ENCODE measurements around the gene OSBPL6.

The OSBPL6 gene

DNA sequence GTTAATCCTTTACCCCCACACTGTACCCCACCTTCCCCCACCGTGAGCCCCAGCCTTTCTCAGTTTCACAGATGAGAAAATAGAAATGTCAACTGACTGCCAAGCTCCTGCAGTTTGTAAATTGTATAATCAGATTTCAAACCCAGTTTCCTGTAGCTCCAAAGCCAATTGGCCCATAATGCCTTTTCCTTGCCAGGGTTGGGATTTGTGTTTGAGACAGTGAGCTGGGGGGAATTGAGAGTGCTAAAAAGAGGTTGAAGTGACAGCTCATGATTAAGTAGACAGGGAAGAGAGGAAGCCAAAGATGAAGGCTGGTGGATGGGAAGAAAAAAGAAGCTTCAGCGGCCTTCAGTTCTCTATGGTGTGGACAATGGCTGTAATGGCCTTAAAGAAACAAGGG is 10.7 kb downstream of the OSBPL6 start:
- no peak for TF ChIP-seq EZH2 (IDR thresholded peaks at IDR 0.05)
- TF ChIP-seq FOXP2 (optimal IDR thresholded peaks at IDR 0.05; ENCODE audit: control extremely low read depth, extremely low read length, insufficient read depth): no peak
- TF ChIP-seq POLR2AphosphoS5 (IDR thresholded peaks at IDR 0.05; ENCODE audit: borderline replicate concordance, low read depth, low read length): no peak
- no peak for DNase-seq (ENCODE audit: low read depth, low spot score)
- no peak overlapping the region for H3K4me3 ChIP-seq
- no peaks in the 10 kb centered on the region for H3K36me3 ChIP-seq (ENCODE audit: insufficient read depth, low read length)
- no peak overlapping the region for H3K9ac ChIP-seq (ENCODE audit: insufficient read length)
- H3K27ac ChIP-seq: no peak overlapping the region
- no peaks in the 10 kb centered on the region for H3K9me3 ChIP-seq (ENCODE audit: low read depth, low read length)

DNA sequence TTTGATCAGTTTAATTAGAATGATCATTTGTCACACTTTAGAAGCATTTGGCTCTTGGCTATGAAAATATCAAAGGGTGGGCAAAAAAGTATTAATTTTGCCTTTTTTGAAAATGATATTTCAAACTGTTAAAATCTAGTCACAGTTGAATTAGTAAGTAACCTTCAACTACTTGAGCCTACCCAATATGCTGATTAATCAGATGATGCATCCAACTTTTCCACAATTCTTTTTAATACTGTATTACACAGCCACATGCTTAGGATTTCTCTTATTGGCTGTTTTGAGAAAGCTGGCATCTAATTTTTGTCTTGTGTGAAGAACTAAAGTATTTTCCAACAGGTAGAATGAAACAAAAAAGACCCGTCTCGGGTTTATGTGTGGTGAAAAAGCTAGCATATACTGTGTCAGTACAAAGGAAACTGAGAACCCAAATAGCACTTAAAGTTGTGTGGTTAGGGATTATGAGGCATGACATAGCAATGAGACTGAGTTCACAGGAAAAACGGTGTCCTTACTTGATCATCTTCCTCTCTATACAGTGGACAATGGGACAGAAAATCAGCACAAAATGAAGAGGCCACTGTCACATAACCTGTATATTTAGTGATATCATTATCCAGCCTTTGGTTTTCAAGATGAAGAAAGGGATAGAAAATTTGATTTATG is 11.7 kb downstream of the OSBPL6 start:
- Histone ChIP-seq H3K27ac (no peak overlapping the region), H3K4me3 (no peak overlapping the region), H3K36me3 (ENCODE audit: insufficient read depth, low read length) (no peaks in the 10 kb centered on the region), H3K9me3 (ENCODE audit: low read depth, low read length) (no peaks in the 10 kb centered on the region), H3K9ac (ENCODE audit: insufficient read length) (no peak overlapping the region)
- no peak for DNase-seq (ENCODE audit: low read depth, low spot score)
- TF ChIP-seq EZH2 (IDR thresholded peaks at IDR 0.05): no peak
- TF ChIP-seq POLR2AphosphoS5 (IDR thresholded peaks at IDR 0.05; ENCODE audit: borderline replicate concordance, low read depth, low read length): no peak
- TF ChIP-seq FOXP2 (optimal IDR thresholded peaks at IDR 0.05; ENCODE audit: control extremely low read depth, extremely low read length, insufficient read depth): no peak

DNA sequence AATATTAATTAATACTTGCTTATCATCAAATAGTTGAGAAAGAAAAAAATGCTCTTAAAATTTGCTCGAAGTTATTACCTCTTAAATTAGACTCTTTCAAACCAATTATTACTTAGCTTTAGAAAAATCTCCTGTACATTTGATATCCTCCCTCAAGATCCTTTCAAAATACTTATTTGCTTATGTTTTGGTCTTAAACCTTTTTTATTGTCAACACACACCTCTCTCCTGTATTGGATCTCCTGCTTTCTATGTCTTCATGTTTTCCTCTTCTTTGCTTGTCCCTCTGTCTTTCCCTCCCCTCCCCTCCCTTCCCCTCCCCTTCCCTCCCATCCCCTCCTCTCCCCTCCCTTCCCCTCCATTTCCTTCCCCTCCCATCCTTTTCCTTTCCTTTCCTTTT is 14.0 kb downstream of the OSBPL6 start:
- TF ChIP-seq POLR2AphosphoS5 (IDR thresholded peaks at IDR 0.05; ENCODE audit: borderline replicate concordance, low read depth, low read length): no peak
- no peak for TF ChIP-seq FOXP2 (optimal IDR thresholded peaks at IDR 0.05; ENCODE audit: control extremely low read depth, extremely low read length, insufficient read depth)
- TF ChIP-seq EZH2 (IDR thresholded peaks at IDR 0.05): no peak
- H3K9me3 ChIP-seq (ENCODE audit: low read depth, low read length): no peaks in the 10 kb centered on the region
- no peak overlapping the region for H3K9ac ChIP-seq (ENCODE audit: insufficient read length)
- H3K27ac ChIP-seq: no peak overlapping the region
- DNase-seq (ENCODE audit: low read depth, low spot score): no peak
- H3K36me3 ChIP-seq (ENCODE audit: insufficient read depth, low read length): no peaks in the 10 kb centered on the region
- H3K4me3 ChIP-seq: no peak overlapping the region

DNA sequence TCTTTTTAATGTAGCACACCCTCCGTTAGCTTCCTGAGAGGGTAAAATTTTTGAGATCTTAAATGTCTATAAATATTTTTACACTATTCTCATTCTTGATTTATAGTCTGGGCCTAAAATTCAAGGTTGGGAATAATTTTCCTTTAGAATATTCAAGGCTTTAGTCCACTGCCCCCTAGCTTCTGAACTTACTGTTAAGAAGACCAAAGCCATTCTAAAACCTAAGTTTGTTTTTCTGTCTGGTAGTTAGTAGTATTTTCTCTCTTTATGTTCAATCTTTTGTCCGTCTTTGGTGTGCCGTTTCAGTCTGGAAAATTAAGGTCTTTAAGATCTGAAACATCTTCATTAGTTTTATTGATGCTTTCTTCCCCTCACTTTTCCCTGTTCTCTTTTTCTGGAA is 14.5 kb downstream of the OSBPL6 start:
- Histone ChIP-seq H3K4me3 (no peak overlapping the region), H3K9ac (ENCODE audit: insufficient read length) (no peak overlapping the region), H3K27ac (no peak overlapping the region), H3K9me3 (ENCODE audit: low read depth, low read length) (no peaks in the 10 kb centered on the region), H3K36me3 (ENCODE audit: insufficient read depth, low read length) (no peaks in the 10 kb centered on the region)
- DNase-seq (ENCODE audit: low read depth, low spot score): no peak
- TF ChIP-seq POLR2AphosphoS5 (IDR thresholded peaks at IDR 0.05; ENCODE audit: borderline replicate concordance, low read depth, low read length) (no peak), EZH2 (IDR thresholded peaks at IDR 0.05) (no peak), FOXP2 (optimal IDR thresholded peaks at IDR 0.05; ENCODE audit: control extremely low read depth, extremely low read length, insufficient read depth) (no peak)

DNA sequence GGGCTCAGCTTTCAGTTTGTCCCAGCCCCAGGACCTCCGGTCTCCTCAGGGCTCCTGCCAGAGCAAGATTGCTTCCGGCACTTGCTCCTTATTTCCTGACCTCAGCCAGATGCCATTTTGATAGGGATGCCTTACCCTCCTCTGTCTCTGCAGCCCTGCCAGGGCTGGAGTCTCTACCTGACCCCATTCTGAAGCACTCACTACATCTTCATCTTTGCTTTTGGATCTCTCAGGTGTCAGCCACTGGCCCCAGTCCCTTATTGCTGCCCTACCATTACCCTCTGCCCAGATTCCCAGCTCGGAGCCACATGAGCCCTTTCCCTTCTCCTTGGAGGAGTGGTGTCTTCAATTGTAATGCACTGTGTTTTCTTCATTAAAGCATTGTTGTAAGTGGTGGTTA is 17.1 kb downstream of the OSBPL6 start:
- Histone ChIP-seq H3K9me3 (ENCODE audit: low read depth, low read length) (no peaks in the 10 kb centered on the region), H3K9ac (ENCODE audit: insufficient read length) (no peak overlapping the region), H3K36me3 (ENCODE audit: insufficient read depth, low read length) (no peaks in the 10 kb centered on the region), H3K4me3 (no peak overlapping the region), H3K27ac (peak overlapping the region; percentile 37; the same call in 1 of the 2 replicates)
- no peak for DNase-seq (ENCODE audit: low read depth, low spot score)
- no peak for TF ChIP-seq FOXP2 (optimal IDR thresholded peaks at IDR 0.05; ENCODE audit: control extremely low read depth, extremely low read length, insufficient read depth)

DNA sequence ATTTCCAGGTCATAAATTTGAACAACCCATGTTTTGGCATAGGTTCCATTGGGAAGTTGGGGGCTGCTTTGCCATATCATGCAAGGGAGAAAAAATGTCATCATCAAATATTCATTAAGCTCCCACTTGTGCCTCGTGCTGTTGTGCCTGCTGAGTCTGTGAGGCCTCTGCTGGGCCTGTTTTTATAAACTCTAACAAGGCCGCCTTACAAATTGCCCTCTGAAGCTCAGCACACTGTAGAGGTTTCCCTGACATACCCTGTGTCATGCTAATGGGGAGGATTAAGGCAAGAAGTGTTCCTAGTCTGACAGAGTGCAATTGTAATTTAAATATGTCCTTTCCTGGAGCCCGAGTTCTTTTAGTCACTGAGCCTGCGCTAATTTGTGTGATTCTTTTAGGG is 17.6 kb downstream of the OSBPL6 start:
- Histone ChIP-seq H3K36me3 (ENCODE audit: insufficient read depth, low read length) (no peaks in the 10 kb centered on the region), H3K9ac (ENCODE audit: insufficient read length) (no peak overlapping the region), H3K9me3 (ENCODE audit: low read depth, low read length) (no peaks in the 10 kb centered on the region), H3K4me3 (peak overlapping the region; percentile 16; the same call in 1 of the 2 replicates), H3K27ac (peak overlapping the region; percentile 37; the same call in 1 of the 2 replicates)
- no peak for TF ChIP-seq POLR2AphosphoS5 (IDR thresholded peaks at IDR 0.05; ENCODE audit: borderline replicate concordance, low read depth, low read length)
- no peak for TF ChIP-seq EZH2 (IDR thresholded peaks at IDR 0.05)
- TF ChIP-seq FOXP2 (optimal IDR thresholded peaks at IDR 0.05; ENCODE audit: control extremely low read depth, extremely low read length, insufficient read depth): no peak
- peak; percentile 18 for DNase-seq (ENCODE audit: low read depth, low spot score)

DNA sequence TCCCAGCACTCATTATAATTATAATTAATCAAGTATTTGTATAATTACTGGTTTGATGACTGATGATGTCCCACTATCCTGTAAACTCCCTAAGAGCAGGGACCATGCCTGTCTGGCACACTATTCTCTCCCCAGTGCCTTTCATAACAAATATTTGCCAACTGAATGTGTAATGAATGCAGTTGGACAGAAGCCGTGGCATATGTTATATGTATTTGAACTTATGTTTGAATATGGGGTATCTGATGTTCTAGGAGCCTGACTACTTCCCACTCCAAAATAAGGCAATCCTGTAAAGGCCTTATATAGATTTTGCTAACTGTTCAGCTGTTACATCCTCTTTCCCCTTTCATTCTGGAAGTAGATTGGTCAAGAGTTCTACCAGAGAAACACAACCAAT is 19.7 kb downstream of the OSBPL6 start:
- TF ChIP-seq FOXP2 (optimal IDR thresholded peaks at IDR 0.05; ENCODE audit: control extremely low read depth, extremely low read length, insufficient read depth): no peak
- TF ChIP-seq POLR2AphosphoS5 (IDR thresholded peaks at IDR 0.05; ENCODE audit: borderline replicate concordance, low read depth, low read length): no peak
- no peak for TF ChIP-seq EZH2 (IDR thresholded peaks at IDR 0.05)
- no peak for DNase-seq (ENCODE audit: low read depth, low spot score)
- H3K9me3 ChIP-seq (ENCODE audit: low read depth, low read length): no peaks in the 10 kb centered on the region
- H3K4me3 ChIP-seq: no peak overlapping the region
- H3K9ac ChIP-seq (ENCODE audit: insufficient read length): no peak overlapping the region
- H3K36me3 ChIP-seq (ENCODE audit: insufficient read depth, low read length): no peaks in the 10 kb centered on the region
- H3K27ac ChIP-seq: no peak overlapping the region

DNA sequence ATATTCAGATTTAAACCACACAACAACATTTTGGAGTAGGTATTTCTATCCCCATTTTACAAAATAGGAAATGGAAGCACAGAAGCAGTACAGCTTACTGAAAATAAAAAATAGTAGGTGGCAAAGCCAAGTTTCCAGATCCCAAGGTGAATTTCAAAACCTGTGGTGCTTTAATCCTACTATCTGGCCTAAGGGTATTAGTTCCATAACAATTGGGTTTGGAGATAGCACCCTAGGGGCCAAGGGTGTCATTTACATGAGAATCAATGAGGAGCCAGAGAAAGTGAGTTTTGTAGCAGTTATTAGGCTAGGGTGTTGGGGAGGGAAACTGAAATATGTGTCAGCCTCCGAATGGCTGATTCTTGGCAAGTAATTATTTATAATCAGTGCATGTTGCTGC is 24.9 kb downstream of the OSBPL6 start:
- Histone ChIP-seq H3K36me3 (ENCODE audit: insufficient read depth, low read length) (no peaks in the 10 kb centered on the region), H3K27ac (no peak overlapping the region), H3K9ac (ENCODE audit: insufficient read length) (no peak overlapping the region), H3K9me3 (ENCODE audit: low read depth, low read length) (no peaks in the 10 kb centered on the region), H3K4me3 (no peak overlapping the region)
- DNase-seq (ENCODE audit: low read depth, low spot score): no peak
- no peak for TF ChIP-seq FOXP2 (optimal IDR thresholded peaks at IDR 0.05; ENCODE audit: control extremely low read depth, extremely low read length, insufficient read depth)
- TF ChIP-seq POLR2AphosphoS5 (IDR thresholded peaks at IDR 0.05; ENCODE audit: borderline replicate concordance, low read depth, low read length): no peak
- TF ChIP-seq EZH2 (IDR thresholded peaks at IDR 0.05): no peak

DNA sequence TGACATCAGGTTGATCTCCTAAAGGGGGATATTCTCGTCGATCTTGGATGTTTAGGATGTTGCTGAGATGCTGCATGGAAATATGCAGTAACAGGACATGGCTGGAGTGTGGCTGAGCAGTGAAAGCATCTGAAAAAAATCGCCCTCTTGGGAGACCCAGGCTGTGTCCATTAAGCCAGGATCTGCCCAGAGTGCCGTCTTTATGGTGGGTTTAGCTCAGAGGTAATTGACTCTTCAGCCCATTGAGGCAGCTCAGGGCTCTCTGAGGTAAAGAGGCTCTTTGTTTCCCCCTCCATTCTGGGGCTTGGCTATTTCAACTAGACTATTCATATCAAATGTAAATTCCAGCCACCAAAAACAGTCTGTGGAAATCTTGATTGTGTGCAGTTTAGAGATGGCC is 26.5 kb downstream of the OSBPL6 start:
- TF ChIP-seq POLR2AphosphoS5 (IDR thresholded peaks at IDR 0.05; ENCODE audit: borderline replicate concordance, low read depth, low read length) (no peak), FOXP2 (optimal IDR thresholded peaks at IDR 0.05; ENCODE audit: control extremely low read depth, extremely low read length, insufficient read depth) (no peak), EZH2 (IDR thresholded peaks at IDR 0.05) (no peak)
- no peaks in the 10 kb centered on the region for H3K9me3 ChIP-seq (ENCODE audit: low read depth, low read length)
- H3K27ac ChIP-seq: no peak overlapping the region
- H3K4me3 ChIP-seq: no peak overlapping the region
- H3K9ac ChIP-seq (ENCODE audit: insufficient read length): no peak overlapping the region
- no peak for DNase-seq (ENCODE audit: low read depth, low spot score)
- H3K36me3 ChIP-seq (ENCODE audit: insufficient read depth, low read length): no peaks in the 10 kb centered on the region

All from SK-N-MC (cell line).